Nephron (organoid): Measurements from ENCODE around the gene SSU72.

Experiments
- H3K27ac Mint-ChIP-seq, 3 experiments: 2 replicates each; pipeline ENCODE4 v1.8.0; 2020; ENCODE audit warnings: mixed read lengths in 3 of 3, mild to moderate bottlenecking in 2 of 3, moderate library complexity in 1 of 3
- H3K27me3 Mint-ChIP-seq: 2 replicates; pipeline ENCODE4 v1.8.0; 2021; ENCODE audit warnings: low read depth, mild to moderate bottlenecking, moderate library complexity, mixed read lengths
- H3K36me3 Mint-ChIP-seq: 2 replicates; pipeline ENCODE4 v1.8.0; 2020; ENCODE audit warnings: low read depth, mixed read lengths
- H3K4me1 Mint-ChIP-seq: 2 replicates; pipeline ENCODE4 v1.8.0; 2020; ENCODE audit warnings: mixed read lengths
- H3K4me3 Mint-ChIP-seq, 3 experiments: 2 replicates each; pipeline ENCODE4 v1.8.0; 2020; ENCODE audit warnings: mild to moderate bottlenecking in 3 of 3, mixed read lengths in 3 of 3, moderate library complexity in 2 of 3
- H3K9me3 Mint-ChIP-seq: 2 replicates; pipeline ENCODE4 v1.8.0; 2020; ENCODE audit warnings: mixed read lengths
- TF ChIP-seq, protein P1 (sequence below), 3 experiments: fragments of 200-600 bp; sonication (generic); IDR thresholded peaks; one replicate each; pipeline ENCODE4 v1.5.0; 2021; ENCODE audit warnings: antibody characterized with exemption in 3 of 3; ENCODE audit not compliant: unreplicated experiment in 3 of 3

SSU72 gene

DNA sequence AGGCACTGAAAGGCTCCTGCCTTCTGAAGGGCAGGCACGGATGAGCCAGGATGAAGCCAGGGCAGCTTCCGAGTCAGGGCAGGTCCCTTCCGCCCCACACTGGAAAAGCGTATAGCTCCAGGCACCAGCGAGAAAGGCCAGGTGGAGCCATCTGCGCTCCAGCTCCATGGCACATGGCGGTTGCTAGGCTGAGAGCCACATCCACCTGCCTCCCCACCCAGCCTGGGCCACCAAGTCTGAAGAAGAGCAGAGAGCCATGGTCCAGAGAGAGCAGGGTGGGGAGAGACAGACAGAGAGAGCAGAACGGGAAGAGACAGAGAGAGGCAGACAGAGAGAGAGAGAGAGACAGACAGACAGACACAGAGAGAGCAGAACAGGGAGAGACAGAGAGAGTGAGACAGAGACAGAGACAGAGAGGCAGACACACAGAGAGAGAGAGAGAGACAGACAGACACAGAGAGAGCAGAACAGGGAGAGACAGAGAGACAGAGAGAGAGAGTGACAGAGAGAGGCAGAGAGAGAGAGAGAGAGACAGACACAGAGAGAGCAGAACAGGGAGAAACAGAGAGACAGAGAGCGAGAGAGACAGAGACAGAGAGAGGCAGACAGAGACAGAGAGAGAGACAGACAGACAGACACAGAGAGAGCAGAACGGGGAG lies 20.1 kb upstream of the SSU72 start:
- Mint-ChIP-seq H3K4me3 (no peak overlapping the region), H3K27ac (no peak overlapping the region), H3K4me1 (no peaks in the 10 kb centered on the region), H3K27me3 (peaks cover 22% of the 10 kb centered on the region), H3K36me3 (no peaks in the 10 kb centered on the region), H3K9me3 (no peaks in the 10 kb centered on the region)
- TF ChIP-seq, protein P1, sequence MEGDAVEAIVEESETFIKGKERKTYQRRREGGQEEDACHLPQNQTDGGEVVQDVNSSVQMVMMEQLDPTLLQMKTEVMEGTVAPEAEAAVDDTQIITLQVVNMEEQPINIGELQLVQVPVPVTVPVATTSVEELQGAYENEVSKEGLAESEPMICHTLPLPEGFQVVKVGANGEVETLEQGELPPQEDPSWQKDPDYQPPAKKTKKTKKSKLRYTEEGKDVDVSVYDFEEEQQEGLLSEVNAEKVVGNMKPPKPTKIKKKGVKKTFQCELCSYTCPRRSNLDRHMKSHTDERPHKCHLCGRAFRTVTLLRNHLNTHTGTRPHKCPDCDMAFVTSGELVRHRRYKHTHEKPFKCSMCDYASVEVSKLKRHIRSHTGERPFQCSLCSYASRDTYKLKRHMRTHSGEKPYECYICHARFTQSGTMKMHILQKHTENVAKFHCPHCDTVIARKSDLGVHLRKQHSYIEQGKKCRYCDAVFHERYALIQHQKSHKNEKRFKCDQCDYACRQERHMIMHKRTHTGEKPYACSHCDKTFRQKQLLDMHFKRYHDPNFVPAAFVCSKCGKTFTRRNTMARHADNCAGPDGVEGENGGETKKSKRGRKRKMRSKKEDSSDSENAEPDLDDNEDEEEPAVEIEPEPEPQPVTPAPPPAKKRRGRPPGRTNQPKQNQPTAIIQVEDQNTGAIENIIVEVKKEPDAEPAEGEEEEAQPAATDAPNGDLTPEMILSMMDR (IDR thresholded peaks at IDR 0.05; ENCODE audit: unreplicated experiment in 3 of 3) = no peak

GRCh38 chr1:1593834-1594601 lies 19.4 kb upstream of the SSU72 start:
- TF ChIP-seq, protein P1 (IDR thresholded peaks at IDR 0.05; ENCODE audit: unreplicated experiment in 3 of 3) = no peak
- peaks cover 20% of the 10 kb centered on the region for H3K27me3 Mint-ChIP-seq
- H3K9me3 Mint-ChIP-seq = no peaks in the 10 kb centered on the region
- H3K4me1 Mint-ChIP-seq = no peaks in the 10 kb centered on the region
- H3K27ac Mint-ChIP-seq = no peak overlapping the region
- no peak overlapping the region for H3K4me3 Mint-ChIP-seq
- H3K36me3 Mint-ChIP-seq = no peaks in the 10 kb centered on the region

DNA sequence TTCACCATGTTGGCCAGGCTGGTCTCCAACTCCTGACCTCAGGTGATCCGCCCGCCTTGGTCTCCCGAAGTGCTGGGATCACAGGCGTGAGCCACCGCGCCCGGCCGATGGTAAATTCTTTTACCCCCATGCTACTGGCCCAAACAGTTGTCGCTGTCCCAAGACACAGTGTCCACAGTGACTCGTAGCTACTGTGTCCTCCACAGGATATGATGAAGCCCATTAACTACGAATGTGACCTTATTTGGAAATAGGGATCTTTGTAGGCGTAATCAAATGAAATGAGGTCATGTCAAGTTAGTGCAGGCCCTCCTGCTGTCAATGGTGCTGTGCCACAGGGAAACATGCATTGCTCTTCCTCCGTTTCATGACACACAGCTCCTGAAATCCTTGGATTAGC lies 16.8 kb upstream of the SSU72 start:
- no peak overlapping the region for H3K4me3 Mint-ChIP-seq
- H3K27me3 Mint-ChIP-seq = peaks cover 13% of the 10 kb centered on the region
- H3K9me3 Mint-ChIP-seq = no peaks in the 10 kb centered on the region
- H3K36me3 Mint-ChIP-seq = no peaks in the 10 kb centered on the region
- H3K4me1 Mint-ChIP-seq = no peaks in the 10 kb centered on the region
- TF ChIP-seq, protein P1 (IDR thresholded peaks at IDR 0.05; ENCODE audit: unreplicated experiment in 3 of 3) = no peak
- no peak overlapping the region for H3K27ac Mint-ChIP-seq

GRCh38 chr1:1583347-1584010 lies 8.8 kb upstream of the SSU72 start:
- no peaks in the 10 kb centered on the region for H3K4me1 Mint-ChIP-seq
- no peak overlapping the region for H3K4me3 Mint-ChIP-seq
- H3K9me3 Mint-ChIP-seq = no peaks in the 10 kb centered on the region
- H3K36me3 Mint-ChIP-seq = no peaks in the 10 kb centered on the region
- peaks cover 59% of the 10 kb centered on the region for H3K27me3 Mint-ChIP-seq
- no peak overlapping the region for H3K27ac Mint-ChIP-seq
- TF ChIP-seq, protein P1 (IDR thresholded peaks at IDR 0.05; ENCODE audit: unreplicated experiment in 3 of 3) = no peak

DNA sequence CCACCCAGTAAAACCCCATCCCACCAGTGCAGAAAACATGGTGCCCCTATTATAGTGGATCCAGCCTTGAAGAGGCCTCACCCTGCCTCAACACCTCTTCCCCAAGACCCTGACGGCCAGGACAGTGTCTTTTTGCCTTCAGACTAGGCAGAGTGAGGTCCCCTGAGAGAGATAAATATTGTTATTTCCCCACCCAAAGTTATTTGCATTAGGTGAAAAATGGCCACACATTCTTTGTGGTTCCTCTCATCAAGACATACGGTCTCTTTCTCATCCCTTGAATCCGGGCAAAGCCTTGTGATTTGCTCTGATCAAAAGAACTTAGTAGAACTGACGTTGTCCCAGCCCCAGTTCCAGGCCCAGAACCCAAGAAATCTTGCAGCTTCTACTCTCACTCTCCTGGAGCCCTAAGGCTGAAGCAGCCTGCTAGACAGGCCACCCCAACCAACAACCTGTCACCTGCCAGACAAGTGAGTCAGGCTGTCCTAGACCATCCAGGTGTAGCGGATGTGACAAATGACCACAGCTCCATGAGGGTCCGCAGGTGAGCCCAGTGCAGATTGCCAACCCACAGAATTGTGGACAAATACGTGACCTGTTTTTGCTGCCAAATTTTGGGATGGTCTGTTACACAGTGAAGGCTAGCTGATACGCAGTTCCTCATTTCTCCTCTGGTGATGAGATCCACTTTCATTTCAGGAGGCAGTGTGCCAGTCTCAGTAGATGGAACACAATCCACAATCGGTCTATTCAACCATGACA lies 8.1 kb upstream of the SSU72 start:
- Mint-ChIP-seq H3K4me1 (no peaks in the 10 kb centered on the region), H3K36me3 (no peaks in the 10 kb centered on the region), H3K9me3 (no peaks in the 10 kb centered on the region), H3K4me3 (no peak overlapping the region), H3K27me3 (peaks cover 59% of the 10 kb centered on the region), H3K27ac (no peak overlapping the region)
- TF ChIP-seq, protein P1 (IDR thresholded peaks at IDR 0.05; ENCODE audit: unreplicated experiment in 3 of 3) = no peak
